ENCODE results near the gene NFYA. TPM values are rescaled to one million over a fixed set of nuclear protein-coding genes. Genes with fewer than 3 reads are reported as not detected.

The NFYA gene
- total RNA-seq, 1 experiment from 2014 or later: 15.7 TPM

DNA sequence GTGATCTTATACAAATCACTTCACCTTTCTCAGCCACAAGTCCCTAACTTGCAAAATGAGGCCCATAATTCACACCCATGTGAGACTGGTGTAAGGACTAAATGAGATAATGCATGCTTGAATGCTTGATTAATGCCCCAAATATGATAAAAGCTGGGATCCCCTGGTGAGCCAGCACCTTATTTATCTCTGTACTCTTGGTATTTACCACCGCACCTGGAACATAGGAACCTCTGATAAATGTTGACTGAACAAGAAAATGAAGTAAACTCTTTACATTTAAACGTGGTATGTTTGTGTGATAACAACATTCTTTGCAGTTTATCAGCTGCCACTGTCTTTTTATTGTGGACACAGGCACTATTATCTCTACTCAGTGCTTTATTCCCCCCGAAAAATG lies 22.2 kb upstream of the NFYA start:
- Histone ChIP-seq H4K20me1 (ENCODE audit: insufficient read depth, low read depth, low read length) (no peaks in the 10 kb centered on the region), H3K9ac (ENCODE audit: low read length) (no peak overlapping the region)

GRCh38 chr6:41051873-41052272 lies 20.9 kb upstream of the NFYA start:
- H3K4me1 ChIP-seq (ENCODE audit: low read length): peaks cover 10% of the 10 kb centered on the region
- H3K27ac ChIP-seq (ENCODE audit: low read length): no peak overlapping the region
- no peak overlapping the region for H3K4me2 ChIP-seq (ENCODE audit: low read depth, low read length, poor library complexity, severe bottlenecking)
- H3K9me3 ChIP-seq (ENCODE audit: low read length): no peaks in the 10 kb centered on the region
- H3K4me3 ChIP-seq (ENCODE audit: low read length): no peak overlapping the region
- no peaks in the 10 kb centered on the region for H3K9me2 ChIP-seq (replicated peaks; ENCODE audit: insufficient read depth, low read length)
- no peaks in the 10 kb centered on the region for H4K20me1 ChIP-seq (ENCODE audit: insufficient read depth, low read depth, low read length)
- no peaks in the 10 kb centered on the region for H3K79me2 ChIP-seq (ENCODE audit: low read length)
- no peak overlapping the region for H3K9ac ChIP-seq (ENCODE audit: low read length)
- no peaks in the 10 kb centered on the region for H3K36me3 ChIP-seq (ENCODE audit: insufficient read depth, low read length)
- peak overlapping the region; percentile 87 for H2AFZ ChIP-seq (ENCODE audit: low read length)
- H3K27me3 ChIP-seq (ENCODE audit: low read length): no peaks in the 10 kb centered on the region
- peak; percentile 64 for DNase-seq

More for the DNA sequence above, 22.2 kb upstream of the NFYA start:
- Histone ChIP-seq H3K27ac (ENCODE audit: low read length) (no peak overlapping the region), H3K4me3 (ENCODE audit: low read length) (no peak overlapping the region), H3K27me3 (ENCODE audit: low read length) (no peaks in the 10 kb centered on the region), H3K9me3 (ENCODE audit: low read length) (no peaks in the 10 kb centered on the region), H3K79me2 (ENCODE audit: low read length) (no peaks in the 10 kb centered on the region), H3K36me3 (ENCODE audit: insufficient read depth, low read length) (no peaks in the 10 kb centered on the region), H3K4me1 (ENCODE audit: low read length) (peaks cover 10% of the 10 kb centered on the region), H3K4me2 (ENCODE audit: low read depth, low read length, poor library complexity, severe bottlenecking) (no peak overlapping the region), H2AFZ (ENCODE audit: low read length) (no peak overlapping the region), H3K9me2 (replicated peaks; ENCODE audit: insufficient read depth, low read length) (no peaks in the 10 kb centered on the region)
- DNase-seq: no peak

DNA sequence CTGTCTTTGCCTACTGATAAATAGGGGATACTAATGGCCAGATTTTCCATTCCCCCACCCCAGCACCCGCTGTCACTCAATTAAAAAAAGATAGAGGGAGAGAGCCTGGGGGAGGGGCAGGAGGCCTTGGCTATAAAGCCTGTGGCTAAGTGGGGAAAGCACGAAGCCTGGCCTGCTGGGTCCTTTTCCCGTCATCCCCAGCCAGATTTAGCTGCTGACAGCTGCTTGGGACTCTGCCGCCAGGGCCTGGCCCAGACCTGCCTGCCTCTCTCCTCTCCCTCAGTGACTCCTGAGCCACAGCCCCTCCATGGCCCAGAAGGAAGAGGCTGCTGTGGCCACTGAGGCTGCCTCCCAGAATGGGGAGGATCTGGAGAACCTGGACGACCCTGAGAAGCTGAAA lies 19.7 kb upstream of the NFYA start, which contains the start of gene APOBEC2:
Gene APOBEC2, plus strand, starts transcription at position 162 of the 400 bp plus-strand sequence. Its CDS starts 146 bp downstream, at position 308.
- no peaks in the 10 kb centered on the region for H3K27me3 ChIP-seq (ENCODE audit: low read length)
- no peaks in the 10 kb centered on the region for H4K20me1 ChIP-seq (ENCODE audit: insufficient read depth, low read depth, low read length)
- H3K36me3 ChIP-seq (ENCODE audit: insufficient read depth, low read length): no peaks in the 10 kb centered on the region
- H2AFZ ChIP-seq (ENCODE audit: low read length): peak within 1 kb of the TSS; percentile 87
- H3K4me3 ChIP-seq (ENCODE audit: low read length): no peak within 1 kb of the TSS
- H3K4me1 ChIP-seq (ENCODE audit: low read length): peaks cover 10% of the 10 kb centered on the region
- no peaks in the 10 kb centered on the region for H3K9me2 ChIP-seq (replicated peaks; ENCODE audit: insufficient read depth, low read length)
- H3K79me2 ChIP-seq (ENCODE audit: low read length): no peaks in the 10 kb centered on the region
- H3K9me3 ChIP-seq (ENCODE audit: low read length): no peaks in the 10 kb centered on the region
- H3K27ac ChIP-seq (ENCODE audit: low read length): no peak within 1 kb of the TSS
- DNase-seq: no peak
- no peak within 1 kb of the TSS for H3K4me2 ChIP-seq (ENCODE audit: low read depth, low read length, poor library complexity, severe bottlenecking)
- H3K9ac ChIP-seq (ENCODE audit: low read length): no peak within 1 kb of the TSS

DNA sequence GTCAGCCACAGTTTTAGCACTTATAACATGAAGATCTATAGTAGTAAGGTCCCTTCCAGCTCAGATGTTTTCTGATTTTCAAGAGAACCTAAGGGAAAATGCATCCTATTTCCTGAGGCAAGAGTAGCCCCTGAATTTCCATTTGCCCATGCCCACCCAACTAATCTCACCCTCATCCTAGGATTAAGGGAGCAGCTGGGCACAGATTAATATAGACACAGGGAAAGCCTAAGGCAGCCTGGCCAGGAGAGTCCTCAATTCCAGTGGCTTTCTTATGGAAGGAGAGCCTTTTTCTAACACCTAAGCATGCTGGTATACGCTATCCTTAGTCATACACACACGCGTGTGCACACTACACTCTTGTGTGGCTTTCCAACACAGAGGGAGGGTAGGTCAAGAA lies 18.3 kb upstream of the NFYA start:
- no peak overlapping the region for H2AFZ ChIP-seq (ENCODE audit: low read length)
- no peaks in the 10 kb centered on the region for H4K20me1 ChIP-seq (ENCODE audit: insufficient read depth, low read depth, low read length)
- H3K79me2 ChIP-seq (ENCODE audit: low read length): no peaks in the 10 kb centered on the region
- no peaks in the 10 kb centered on the region for H3K9me2 ChIP-seq (replicated peaks; ENCODE audit: insufficient read depth, low read length)
- no peaks in the 10 kb centered on the region for H3K36me3 ChIP-seq (ENCODE audit: insufficient read depth, low read length)
- H3K4me1 ChIP-seq (ENCODE audit: low read length): peaks cover 10% of the 10 kb centered on the region
- no peak overlapping the region for H3K4me2 ChIP-seq (ENCODE audit: low read depth, low read length, poor library complexity, severe bottlenecking)
- H3K27ac ChIP-seq (ENCODE audit: low read length): no peak overlapping the region
- H3K27me3 ChIP-seq (ENCODE audit: low read length): no peaks in the 10 kb centered on the region
- DNase-seq: no peak
- no peak overlapping the region for H3K9ac ChIP-seq (ENCODE audit: low read length)
- no peak overlapping the region for H3K4me3 ChIP-seq (ENCODE audit: low read length)
- H3K9me3 ChIP-seq (ENCODE audit: low read length): no peaks in the 10 kb centered on the region

- Histone ChIP-seq H3K9ac (ENCODE audit: low read length) (no peak overlapping the region), H3K27ac (ENCODE audit: low read length) (no peak overlapping the region), H3K27me3 (ENCODE audit: low read length) (no peaks in the 10 kb centered on the region), H3K4me1 (ENCODE audit: low read length) (peaks cover 10% of the 10 kb centered on the region), H3K4me3 (ENCODE audit: low read length) (no peak overlapping the region), H2AFZ (ENCODE audit: low read length) (no peak overlapping the region), H3K9me2 (replicated peaks; ENCODE audit: insufficient read depth, low read length) (no peaks in the 10 kb centered on the region), H3K9me3 (ENCODE audit: low read length) (no peaks in the 10 kb centered on the region), H3K79me2 (ENCODE audit: low read length) (no peaks in the 10 kb centered on the region), H3K4me2 (ENCODE audit: low read depth, low read length, poor library complexity, severe bottlenecking) (no peak overlapping the region), H4K20me1 (ENCODE audit: insufficient read depth, low read depth, low read length) (no peaks in the 10 kb centered on the region), H3K36me3 (ENCODE audit: insufficient read depth, low read length) (no peaks in the 10 kb centered on the region)
- no peak for DNase-seq
These were observed 17.6 kb upstream of the NFYA start for GRCh38 chr6:41055149-41055548.

DNA sequence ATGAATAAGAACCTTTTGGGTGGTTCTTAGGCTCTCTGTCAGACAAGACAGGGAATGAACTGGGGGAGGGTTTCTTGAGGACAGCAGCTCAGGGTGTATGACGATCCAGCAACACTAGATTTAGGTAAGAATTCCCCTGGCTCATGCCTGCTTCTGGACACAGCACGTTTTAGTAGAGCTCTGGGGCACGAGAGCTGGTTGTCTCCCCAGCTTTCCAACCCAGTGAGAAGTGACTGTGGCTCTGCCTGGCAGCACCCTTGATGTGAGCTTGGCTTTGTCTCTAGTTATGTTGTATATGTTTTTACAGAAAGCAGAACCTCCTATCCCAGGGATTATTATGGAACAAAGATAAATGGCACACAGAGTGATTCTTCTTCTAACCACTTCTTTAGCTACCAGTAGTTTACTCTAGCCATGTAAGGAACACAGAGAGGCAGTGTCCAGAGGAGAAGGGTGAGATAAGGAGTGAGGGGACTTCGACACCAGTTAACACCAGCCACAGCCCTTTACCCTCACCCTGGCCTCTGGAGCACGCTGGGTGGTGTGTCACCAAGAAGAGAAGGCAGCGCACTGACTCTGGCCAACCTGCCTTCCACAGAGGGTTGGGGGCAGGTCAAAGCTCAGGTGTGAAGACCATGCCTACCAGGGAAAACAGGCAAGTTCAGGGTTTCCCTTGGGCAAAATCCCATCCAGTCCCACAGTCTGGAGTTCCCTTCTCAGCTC lies 15.8 kb upstream of the NFYA start:
- Histone ChIP-seq H3K9me2 (replicated peaks; ENCODE audit: insufficient read depth, low read length) (no peaks in the 10 kb centered on the region), H3K9me3 (ENCODE audit: low read length) (no peaks in the 10 kb centered on the region), H3K4me2 (ENCODE audit: low read depth, low read length, poor library complexity, severe bottlenecking) (no peak overlapping the region), H3K9ac (ENCODE audit: low read length) (no peak overlapping the region), H3K27me3 (ENCODE audit: low read length) (no peaks in the 10 kb centered on the region), H4K20me1 (ENCODE audit: insufficient read depth, low read depth, low read length) (no peaks in the 10 kb centered on the region), H3K27ac (ENCODE audit: low read length) (no peak overlapping the region), H3K36me3 (ENCODE audit: insufficient read depth, low read length) (no peaks in the 10 kb centered on the region), H3K79me2 (ENCODE audit: low read length) (no peaks in the 10 kb centered on the region), H3K4me1 (ENCODE audit: low read length) (peaks cover 5% of the 10 kb centered on the region), H3K4me3 (ENCODE audit: low read length) (no peak overlapping the region), H2AFZ (ENCODE audit: low read length) (no peak overlapping the region)
- DNase-seq: no peak

DNA sequence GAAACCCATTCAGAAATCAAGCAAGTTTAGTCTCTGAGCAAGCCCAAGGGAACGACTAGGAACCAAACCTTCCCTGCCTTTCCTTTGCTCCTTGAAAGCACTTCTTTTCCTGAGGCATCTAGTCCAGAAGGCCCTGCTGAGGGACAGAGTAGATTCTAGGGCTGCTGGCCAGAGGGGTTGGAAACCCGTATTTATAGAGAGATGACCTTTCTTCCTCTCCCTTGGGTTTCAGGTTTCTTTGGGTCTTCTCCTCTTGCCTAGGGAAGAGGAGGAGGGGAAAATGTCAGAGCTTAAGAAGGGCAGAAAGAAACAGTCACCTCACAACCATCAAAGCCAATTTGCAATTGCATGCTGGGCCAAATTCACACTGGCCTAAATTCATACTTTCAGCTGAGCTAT lies 14.0 kb upstream of the NFYA start:
- no peaks in the 10 kb centered on the region for H3K9me3 ChIP-seq (ENCODE audit: low read length)
- no peak for DNase-seq
- no peak overlapping the region for H3K27ac ChIP-seq (ENCODE audit: low read length)
- no peaks in the 10 kb centered on the region for H3K27me3 ChIP-seq (ENCODE audit: low read length)
- H3K4me3 ChIP-seq (ENCODE audit: low read length): no peak overlapping the region
- H3K9me2 ChIP-seq (replicated peaks; ENCODE audit: insufficient read depth, low read length): no peaks in the 10 kb centered on the region
- no peaks in the 10 kb centered on the region for H3K4me1 ChIP-seq (ENCODE audit: low read length)
- H3K4me2 ChIP-seq (ENCODE audit: low read depth, low read length, poor library complexity, severe bottlenecking): no peak overlapping the region
- no peaks in the 10 kb centered on the region for H4K20me1 ChIP-seq (ENCODE audit: insufficient read depth, low read depth, low read length)
- H3K9ac ChIP-seq (ENCODE audit: low read length): no peak overlapping the region
- H2AFZ ChIP-seq (ENCODE audit: low read length): no peak overlapping the region
- no peaks in the 10 kb centered on the region for H3K36me3 ChIP-seq (ENCODE audit: insufficient read depth, low read length)
- H3K79me2 ChIP-seq (ENCODE audit: low read length): no peaks in the 10 kb centered on the region

- Histone ChIP-seq H4K20me1 (ENCODE audit: insufficient read depth, low read depth, low read length) (no peaks in the 10 kb centered on the region), H3K36me3 (ENCODE audit: insufficient read depth, low read length) (peaks cover 8% of the 10 kb centered on the region; the same call in 1 of the 2 replicates), H2AFZ (ENCODE audit: low read length) (no peak overlapping the region), H3K27ac (ENCODE audit: low read length) (no peak overlapping the region), H3K4me2 (ENCODE audit: low read depth, low read length, poor library complexity, severe bottlenecking) (no peak overlapping the region), H3K4me1 (ENCODE audit: low read length) (no peaks in the 10 kb centered on the region), H3K9ac (ENCODE audit: low read length) (no peak overlapping the region), H3K4me3 (ENCODE audit: low read length) (no peak overlapping the region), H3K27me3 (ENCODE audit: low read length) (no peaks in the 10 kb centered on the region), H3K9me3 (ENCODE audit: low read length) (no peaks in the 10 kb centered on the region), H3K79me2 (ENCODE audit: low read length) (no peaks in the 10 kb centered on the region), H3K9me2 (replicated peaks; ENCODE audit: insufficient read depth, low read length) (no peaks in the 10 kb centered on the region)
- no peak for DNase-seq
These were observed 13.2 kb upstream of the NFYA start for GRCh38 chr6:41059556-41059955.

All from Karpas-422 (cell line).